ENCODE results near the gene ST3GAL3.

DNA sequence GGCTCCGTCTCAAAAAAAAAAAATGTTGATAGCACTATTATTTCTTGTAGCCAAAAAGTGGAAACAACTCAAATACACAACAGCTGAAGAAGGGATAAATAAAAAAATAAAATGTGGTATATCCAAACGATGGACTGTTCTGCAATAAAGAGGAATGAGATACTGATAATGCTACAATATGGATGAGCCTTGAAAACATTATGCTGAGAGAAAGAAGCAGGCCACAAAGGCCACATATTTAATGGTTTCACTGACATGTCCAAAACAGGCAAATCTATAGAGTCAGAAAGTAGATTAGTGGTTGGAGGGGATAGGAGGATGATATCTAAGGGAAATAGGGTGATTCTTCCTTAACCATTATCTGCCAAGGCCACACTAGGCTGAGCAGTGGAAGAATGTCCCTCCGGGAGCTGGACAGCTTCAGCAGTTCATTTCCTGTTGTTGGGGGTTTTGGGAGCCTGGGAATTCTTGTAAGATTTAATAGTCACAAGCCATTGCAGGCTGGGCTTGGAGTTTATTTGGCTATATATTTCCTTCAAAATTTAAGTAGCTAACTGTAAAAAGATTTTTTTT, 53.5 kb downstream of the ST3GAL3 start:
- TF ChIP-seq, protein P1, sequence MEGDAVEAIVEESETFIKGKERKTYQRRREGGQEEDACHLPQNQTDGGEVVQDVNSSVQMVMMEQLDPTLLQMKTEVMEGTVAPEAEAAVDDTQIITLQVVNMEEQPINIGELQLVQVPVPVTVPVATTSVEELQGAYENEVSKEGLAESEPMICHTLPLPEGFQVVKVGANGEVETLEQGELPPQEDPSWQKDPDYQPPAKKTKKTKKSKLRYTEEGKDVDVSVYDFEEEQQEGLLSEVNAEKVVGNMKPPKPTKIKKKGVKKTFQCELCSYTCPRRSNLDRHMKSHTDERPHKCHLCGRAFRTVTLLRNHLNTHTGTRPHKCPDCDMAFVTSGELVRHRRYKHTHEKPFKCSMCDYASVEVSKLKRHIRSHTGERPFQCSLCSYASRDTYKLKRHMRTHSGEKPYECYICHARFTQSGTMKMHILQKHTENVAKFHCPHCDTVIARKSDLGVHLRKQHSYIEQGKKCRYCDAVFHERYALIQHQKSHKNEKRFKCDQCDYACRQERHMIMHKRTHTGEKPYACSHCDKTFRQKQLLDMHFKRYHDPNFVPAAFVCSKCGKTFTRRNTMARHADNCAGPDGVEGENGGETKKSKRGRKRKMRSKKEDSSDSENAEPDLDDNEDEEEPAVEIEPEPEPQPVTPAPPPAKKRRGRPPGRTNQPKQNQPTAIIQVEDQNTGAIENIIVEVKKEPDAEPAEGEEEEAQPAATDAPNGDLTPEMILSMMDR (IDR thresholded peaks at IDR 0.05; ENCODE audit: low read depth, low read length) = no peak
- TF ChIP-seq MAX (IDR thresholded peaks at IDR 0.05; ENCODE audit: low read depth, low read length) = no peak
- TF ChIP-seq POLR2A (IDR thresholded peaks at IDR 0.05; ENCODE audit: extremely low read depth, insufficient read length) = no peak

All from NB4 (cell line).